NCI-H774 (cell line): ENCODE results near the gene AMY2A.
"Not testable (repeated sequence)": the region's sequence is repeated elsewhere in the genome, so short reads cannot be mapped to it uniquely, and the experiment has no call there.

Source experiments
- DNase-seq: peaks from one replicate; lab custom pipeline; 2025; lab: John Stamatoyannopoulos, UW

AMY2A gene

DNA sequence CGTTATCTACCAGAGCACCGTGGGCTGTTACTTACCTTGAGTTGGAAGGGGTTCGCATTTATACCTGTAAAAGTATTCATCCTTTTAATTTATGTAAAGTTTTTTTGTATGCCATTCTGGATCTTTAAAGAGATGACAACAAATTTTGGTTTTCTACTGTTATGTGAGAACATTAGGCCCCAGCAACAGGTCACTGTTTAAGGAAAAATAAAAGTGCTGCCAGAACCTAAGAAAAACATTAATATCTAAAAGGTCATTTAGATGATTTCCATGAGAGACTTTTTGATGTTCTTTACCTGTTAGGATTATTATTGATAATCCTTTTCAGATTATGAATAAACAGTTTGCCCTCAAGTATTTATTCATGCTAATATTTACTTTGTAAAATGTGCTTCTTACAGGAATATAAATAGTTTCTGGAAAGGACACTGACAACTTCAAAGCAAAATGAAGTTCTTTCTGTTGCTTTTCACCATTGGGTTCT, at the start of gene AMY2A:
Gene AMY2A, plus strand, starts transcription at position 434 of the 484 bp plus-strand sequence. Its CDS starts 14 bp downstream, at position 448.
- not testable (repeated sequence) for DNase-seq

DNA sequence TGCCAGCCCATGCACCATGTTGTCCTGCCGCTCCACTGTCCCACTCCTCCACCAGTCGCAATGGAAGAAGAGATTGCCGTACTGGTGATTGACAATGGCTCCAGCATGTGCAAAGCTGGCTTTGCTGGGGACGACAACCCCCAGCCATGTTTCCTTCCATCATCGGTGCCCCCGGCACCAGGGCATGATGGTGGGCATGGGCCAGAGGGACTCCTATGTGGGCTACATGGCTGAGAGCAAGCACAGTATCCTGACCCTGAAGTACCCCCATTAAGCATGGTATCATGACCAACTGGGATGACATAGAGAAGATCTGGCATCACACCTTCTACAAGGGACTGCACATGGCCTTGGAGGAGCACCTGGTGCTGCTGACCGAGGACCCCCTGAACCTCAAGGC, 47.7 kb upstream of the AMY2A start:
- no peak for DNase-seq

DNA sequence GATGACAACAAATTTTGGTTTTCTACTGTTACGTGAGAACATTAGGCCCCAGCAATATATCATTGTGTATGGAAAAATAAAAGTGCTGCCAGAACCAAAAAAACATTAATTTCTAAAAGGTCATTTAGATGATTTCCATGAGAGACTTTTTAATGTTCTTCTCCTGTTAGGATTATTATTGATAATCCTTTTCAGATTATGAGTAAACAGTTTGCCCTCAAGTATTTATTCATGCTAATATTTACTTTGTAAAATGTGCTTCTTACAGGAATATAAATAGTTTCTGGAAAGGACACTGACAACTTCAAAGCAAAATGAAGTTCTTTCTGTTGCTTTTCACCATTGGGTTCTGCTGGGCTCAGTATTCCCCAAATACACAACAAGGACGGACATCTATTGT, 45.9 kb upstream of the AMY2A start, which contains the start of gene AMY2B:
Gene AMY2B, plus strand, starts transcription at position 301 of the 400 bp plus-strand sequence. Its CDS starts 14 bp downstream, at position 315.
- DNase-seq, result not testable (repeated sequence)

DNA sequence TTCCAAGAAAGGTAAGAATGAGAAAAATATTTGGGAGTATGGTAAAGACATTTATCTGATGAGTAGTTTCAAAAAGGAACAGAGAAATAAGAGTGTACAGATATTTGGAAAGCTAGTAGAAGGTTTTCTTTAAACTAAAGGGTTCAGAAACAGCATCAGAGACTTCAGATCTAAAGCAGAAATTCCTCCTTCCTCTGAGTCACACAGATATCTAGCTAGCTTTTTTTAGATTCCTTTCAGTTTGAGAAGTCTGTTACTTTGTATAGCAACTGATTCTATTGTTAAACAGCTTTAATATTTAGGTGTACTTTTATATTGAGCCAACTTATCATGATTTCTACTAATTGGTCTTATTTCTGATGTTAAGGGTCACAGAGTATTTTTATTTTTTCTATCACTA, 41.2 kb upstream of the AMY2A start:
- no peak for DNase-seq

DNA sequence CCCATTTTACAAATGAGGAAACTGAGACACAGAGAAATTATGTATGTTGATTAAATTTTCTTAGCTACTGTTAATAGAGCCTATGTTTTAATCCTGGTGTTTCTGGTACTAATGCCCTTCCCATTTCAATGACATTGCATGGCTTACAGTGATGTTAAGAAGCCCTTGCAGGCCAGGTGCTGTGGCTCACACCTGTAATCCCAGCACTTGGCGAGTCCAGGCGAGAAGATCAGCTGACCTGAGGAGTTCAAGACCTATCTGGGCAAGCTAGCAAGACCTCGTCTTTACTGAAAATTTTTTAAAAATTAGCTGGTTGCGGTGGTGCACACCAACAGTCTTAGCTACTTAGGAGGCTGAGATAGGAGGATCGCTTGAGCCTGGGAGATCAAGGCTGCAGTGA, 40.4 kb upstream of the AMY2A start:
- not testable (repeated sequence) for DNase-seq

DNA sequence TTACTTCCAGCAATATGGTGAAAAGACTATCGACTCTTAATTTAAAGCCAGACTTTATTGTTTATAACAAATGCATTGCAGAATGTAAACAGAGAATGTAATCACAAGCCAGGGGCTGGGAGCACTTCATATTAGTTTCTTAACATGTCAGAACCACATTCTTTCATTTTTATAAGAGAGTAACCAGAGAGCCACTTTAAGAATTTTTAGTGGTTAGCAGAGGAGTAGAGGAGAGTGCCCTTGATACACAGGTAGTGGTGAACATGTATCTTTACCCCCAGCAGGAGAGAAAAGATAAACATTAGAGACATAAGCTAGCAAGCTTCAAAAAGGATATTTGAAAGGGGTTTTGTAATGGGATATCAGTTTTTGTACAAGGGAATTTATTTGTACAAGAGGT, 34.8 kb upstream of the AMY2A start:
- DNase-seq, result no peak

DNA sequence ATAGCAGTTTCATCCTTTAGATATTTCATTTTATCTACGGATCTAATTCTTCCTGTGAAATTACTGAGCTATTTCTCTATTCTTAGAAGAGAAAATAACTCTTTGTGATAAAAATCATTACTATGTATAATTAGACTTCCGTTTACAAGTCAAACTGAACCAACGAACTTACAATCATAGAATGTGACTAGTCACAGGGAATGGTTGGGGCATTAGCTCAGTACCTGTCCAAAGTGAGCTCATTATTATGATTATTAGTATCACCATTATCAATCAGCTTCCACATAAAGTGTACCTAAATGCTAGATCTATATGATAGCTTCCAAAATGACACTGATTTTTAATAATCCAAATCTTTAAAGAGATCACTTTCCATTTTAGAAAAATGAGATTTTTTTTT, 33.3 kb upstream of the AMY2A start:
- no peak for DNase-seq

DNA sequence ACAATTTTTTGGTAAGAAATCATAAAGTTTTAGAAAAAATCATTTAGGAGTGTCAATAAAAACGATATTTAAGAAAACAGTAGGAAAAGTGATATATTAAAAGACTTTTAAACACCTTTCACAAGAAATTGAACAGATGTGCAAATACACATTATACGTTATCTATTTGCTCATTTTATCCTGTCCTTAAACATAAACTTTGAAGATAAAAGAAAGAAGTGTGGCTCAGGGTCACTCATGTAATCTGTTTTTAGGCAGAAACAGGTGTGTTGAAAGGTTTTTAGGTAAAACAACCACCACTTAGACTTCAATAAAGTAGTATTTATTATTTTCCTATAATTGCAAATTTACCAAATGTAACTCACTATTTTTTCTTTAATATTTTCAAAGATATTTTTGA, 32.7 kb upstream of the AMY2A start:
- no peak for DNase-seq

DNA sequence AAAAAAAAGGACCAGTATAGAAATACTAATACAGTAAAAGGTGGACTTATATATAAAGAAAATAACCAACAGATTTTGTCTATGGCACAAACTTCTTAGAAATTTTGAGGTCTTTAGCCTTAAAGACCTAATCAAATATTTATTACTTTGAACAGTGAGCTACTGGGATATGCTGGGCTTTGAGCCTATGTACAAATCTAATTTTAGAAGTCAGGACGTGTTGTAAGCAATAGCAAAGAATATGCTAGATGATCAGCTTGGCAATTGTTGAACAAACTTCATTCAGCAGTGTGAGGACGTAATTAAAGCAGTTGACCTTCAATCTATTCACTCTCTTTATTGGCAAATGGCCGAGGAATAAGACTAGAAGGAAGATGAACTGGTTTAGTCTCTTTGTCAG, 14.5 kb upstream of the AMY2A start:
- not testable (repeated sequence) for DNase-seq

DNA sequence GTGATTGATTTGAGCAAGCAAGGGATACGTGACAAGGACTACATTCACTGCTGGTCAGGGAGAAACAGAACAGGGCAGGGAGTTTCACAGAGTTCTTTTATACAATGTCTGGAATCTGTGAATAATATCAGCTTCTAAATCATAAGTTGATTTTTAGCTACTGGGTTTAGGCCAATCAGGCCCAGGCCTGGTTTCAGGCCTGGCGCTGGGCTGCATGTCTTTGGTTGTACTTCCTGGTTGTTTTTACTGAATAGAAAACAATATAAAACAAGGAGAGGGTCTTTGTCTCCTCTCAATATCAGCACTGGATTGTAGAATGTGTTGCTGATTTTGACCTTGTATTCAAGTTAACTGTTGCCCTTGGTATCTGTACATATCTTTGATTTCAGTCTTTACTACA, 865 bp upstream of the AMY2A start:
- no peak for DNase-seq

DNA sequence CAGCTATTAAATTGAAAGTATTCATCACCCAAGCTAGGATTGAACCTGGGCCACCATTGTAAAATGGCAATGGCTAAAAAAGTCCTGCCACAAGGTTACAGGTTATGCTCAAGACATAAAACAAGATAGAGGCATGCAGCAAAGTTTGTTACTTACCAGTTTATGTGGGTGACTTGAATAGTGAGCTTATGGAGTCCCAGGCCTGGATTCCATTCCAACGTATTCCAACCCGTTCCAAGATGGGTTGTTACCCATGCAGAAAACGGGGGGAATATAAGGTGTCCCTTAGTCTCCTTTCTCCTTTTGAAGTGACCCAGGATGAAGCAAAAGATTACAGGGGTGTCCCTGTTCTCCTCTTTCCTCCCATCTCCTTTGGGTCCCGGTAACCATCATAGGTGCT, 10.2 kb downstream of the AMY2A start:
- not testable (repeated sequence) for DNase-seq

DNA sequence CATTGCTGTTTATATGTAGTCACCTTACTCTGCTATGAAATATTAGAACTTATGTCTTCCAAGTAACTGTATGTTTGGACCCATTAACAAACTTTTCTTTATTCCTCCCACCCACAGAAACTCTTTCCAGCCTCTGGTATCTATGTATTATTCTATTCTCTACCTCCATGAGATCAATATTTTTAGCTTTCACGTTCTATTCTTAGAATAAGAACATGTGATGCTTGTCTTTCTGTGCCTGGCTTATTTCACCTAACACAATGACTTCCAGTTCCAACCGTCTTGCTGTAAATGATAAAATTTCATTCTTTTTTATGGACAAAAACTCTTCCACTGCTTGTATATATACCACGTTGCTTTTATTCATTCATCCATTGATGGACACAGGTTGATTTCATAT, 24.0 kb downstream of the AMY2A start:
- not testable (repeated sequence) for DNase-seq

DNA sequence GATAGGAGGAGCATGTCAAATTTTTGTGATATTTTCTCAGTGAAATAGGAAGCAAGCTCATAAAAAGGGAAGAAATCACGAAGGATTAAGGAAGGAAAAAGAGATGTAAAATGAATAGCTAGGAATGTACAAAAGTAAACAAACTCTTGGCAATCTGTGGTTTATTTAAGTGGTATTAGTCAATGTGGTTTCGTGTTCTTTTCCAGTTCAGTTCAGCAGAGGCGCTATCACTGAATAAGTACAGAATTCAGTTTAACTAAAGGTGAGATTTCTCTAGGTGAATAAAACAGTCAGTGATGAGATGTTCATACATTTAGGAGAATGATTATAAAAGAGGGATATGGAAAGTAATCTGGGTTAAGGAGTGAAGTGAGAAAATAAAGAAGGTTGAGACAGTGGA, 26.7 kb downstream of the AMY2A start:
- not testable (repeated sequence) for DNase-seq

DNA sequence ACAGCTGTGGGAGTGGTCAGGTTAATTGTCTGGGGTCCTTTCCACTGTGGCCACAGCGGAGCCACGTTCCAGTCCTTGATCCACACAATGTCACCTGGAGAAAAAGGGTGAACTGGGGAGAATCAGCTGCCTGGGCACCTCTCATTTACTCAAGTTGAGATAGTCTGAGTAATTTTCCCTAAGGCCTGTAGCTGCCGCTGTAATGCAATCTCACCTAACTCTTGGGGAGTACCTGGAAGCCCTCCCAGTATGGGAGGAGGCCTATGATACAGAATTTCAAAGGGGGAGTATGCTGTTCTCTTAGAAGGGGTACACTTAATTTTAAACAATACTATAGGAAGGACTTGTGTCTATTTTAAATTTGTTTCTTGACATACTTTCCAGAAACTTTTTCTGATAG, 33.1 kb downstream of the AMY2A start:
- not testable (repeated sequence) for DNase-seq

DNA sequence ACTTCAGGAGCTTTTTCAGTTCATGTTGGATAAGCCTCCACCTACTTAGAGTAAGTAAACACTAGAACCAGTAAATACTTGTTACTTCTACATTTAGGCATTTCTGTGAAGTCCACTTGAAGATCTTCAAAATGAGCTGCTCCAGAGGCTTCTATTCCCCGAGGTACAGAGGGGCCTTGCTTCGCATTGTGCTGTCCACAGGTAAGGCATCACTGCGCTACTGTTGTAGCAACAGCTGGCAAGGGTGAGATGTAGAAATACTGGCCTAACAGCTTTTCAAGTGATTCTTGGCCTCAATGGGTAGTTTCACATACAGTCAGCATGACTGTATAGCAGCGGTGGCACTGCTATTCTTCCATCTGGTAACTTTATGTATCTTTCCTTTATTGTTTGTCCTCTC, 33.7 kb downstream of the AMY2A start:
- not testable (repeated sequence) for DNase-seq

DNA sequence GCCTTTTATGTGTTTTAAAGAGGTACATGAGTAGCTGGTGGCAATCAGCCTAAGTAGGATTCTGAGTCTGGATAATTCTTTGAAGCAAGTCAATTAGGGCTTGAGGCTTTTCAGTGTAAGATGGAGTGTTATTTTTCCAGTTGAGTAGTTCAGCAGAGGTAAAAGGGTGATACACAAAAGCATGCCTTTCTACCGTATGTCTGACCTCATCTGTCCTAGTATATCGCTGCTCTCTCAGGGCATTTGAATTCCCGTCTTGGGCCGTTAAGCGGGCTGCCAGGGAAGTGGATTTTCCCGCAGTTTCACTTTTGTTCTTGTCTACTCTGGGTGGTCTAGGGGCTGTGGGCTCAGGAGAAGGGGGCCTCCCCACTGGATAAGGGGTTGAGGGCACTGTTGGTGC, 36.9 kb downstream of the AMY2A start:
- not testable (repeated sequence) for DNase-seq

DNA sequence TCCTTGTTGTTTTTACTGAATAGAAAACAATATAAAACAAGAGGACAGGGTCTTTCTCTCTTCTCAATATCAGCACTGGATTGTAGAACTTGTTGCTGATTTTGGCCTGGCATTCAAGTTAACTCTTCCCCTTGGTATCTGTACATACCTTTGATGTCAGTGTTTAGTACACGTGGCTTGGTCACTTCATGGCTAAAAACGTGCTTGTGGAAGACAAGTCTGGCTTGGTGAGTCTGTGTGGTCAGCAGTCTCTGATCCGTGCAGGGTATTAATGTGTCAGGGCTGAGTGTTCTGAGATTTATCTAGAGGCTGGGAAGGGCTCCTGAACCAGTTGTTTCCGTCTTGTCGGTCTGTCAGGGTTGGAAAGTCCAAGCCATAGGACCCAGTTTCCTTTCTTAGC, 38.2 kb downstream of the AMY2A start, which contains the start of gene AMY1A:
Gene AMY1A, plus strand, starts transcription at position 301 of the 400 bp plus-strand sequence. CDS start 571 bp downstream, outside the sequence.
- DNase-seq, result not testable (repeated sequence)
